Measurements from ENCODE around the gene SCD5. TPM values are rescaled to one million over a fixed set of nuclear protein-coding genes. Genes with fewer than 3 reads are reported as not detected.

SCD5 gene
- total and polyA plus RNA-seq, 2 of the 13 experiments (the other 11 are each of a cell fraction or from before 2014, with no cell fraction given): not detected

DNA sequence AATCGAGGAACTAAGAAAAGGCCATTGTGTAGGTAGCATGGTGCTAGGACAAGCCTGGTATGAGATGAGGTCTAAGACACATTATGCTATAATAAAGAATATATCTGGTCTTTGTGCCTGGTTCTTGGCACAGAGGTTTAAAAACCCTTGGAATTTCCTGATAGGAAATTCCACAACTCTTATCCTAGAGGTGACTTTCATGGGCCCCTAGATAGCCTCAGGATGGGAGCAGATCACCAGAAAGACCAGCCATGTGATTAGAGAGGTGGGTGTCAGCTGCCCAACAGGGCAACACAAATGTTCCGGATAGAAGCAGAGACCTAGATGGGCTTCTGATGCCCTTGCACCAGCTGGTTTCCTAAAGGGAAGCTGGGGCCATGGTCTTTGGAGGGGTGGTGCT lies 107.2 kb downstream of the SCD5 start:
- Histone ChIP-seq H3K9ac (ENCODE audit: insufficient read depth, low read depth, low read length) (no peak overlapping the region), H2AFZ (ENCODE audit: low read length) (no peak overlapping the region), H3K36me3 (replicated peaks in 1 of 2; ENCODE audit: control insufficient read depth in 1 of 2, insufficient read depth in 2 of 2, low read length in 2 of 2) (no peaks in the 10 kb centered on the region), H3K79me2 (ENCODE audit: insufficient read depth, low read length) (no peaks in the 10 kb centered on the region), H3K4me1 (ENCODE audit: insufficient read depth, low read length) (no peaks in the 10 kb centered on the region), H4K20me1 (ENCODE audit: insufficient read depth, low read length) (no peaks in the 10 kb centered on the region), H3K4me3 (replicated peaks in 1 of 3; ENCODE audit: insufficient read depth in 1 of 3, low read depth in 2 of 3, low read length in 3 of 3) (no peak overlapping the region), H3K27me3 (ENCODE audit: control insufficient read depth in 1 of 2, insufficient read depth in 2 of 2, low read length in 2 of 2) (0 out of 5 replicates have a peak, but pooled peaks cover 0 to under 1% of the 10 kb centered on the region in 2 experiments), H3K9me3 (ENCODE audit: low read length) (no peaks in the 10 kb centered on the region), H3K27ac (ENCODE audit: extremely low read length, insufficient read depth, low read length) (no peak overlapping the region), H3K4me2 (ENCODE audit: low read depth, low read length) (no peak overlapping the region)
- TF ChIP-seq HDAC6 (IDR thresholded peaks at IDR 0.05; ENCODE audit: low read depth, low read length): no peak
- TF ChIP-seq, protein P1, sequence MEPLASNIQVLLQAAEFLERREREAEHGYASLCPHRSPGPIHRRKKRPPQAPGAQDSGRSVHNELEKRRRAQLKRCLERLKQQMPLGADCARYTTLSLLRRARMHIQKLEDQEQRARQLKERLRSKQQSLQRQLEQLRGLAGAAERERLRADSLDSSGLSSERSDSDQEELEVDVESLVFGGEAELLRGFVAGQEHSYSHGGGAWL (CRISPR knock-in tag; IDR thresholded peaks at IDR 0.05): no peak
- ChIA-PET POLR2A (no interaction called here), CTCF (ENCODE audit: low intra/inter-chr PET ratio, low total read pairs) (no interaction called here)
- no peak for FAIRE-seq
- DNase-seq (ENCODE audit: low spot score): no peak
- WGBS (ENCODE audit: low lambda C conversion rate): 50% methylated on average over 2 of the region's 2 CpGs
- BruUV-seq (replicated peaks): no TSS peak
- intact Hi-C loops (cut with micrococcal nuclease; ENCODE audit: unreplicated experiment) (no loop called here), in situ Hi-C loops (cut with HindIII; ENCODE audit: extremely low pct_ligation_motif_present, low pct_unique_long_range_greater_than_20kb) (no loop called here)
- ATAC-seq: no peak

DNA sequence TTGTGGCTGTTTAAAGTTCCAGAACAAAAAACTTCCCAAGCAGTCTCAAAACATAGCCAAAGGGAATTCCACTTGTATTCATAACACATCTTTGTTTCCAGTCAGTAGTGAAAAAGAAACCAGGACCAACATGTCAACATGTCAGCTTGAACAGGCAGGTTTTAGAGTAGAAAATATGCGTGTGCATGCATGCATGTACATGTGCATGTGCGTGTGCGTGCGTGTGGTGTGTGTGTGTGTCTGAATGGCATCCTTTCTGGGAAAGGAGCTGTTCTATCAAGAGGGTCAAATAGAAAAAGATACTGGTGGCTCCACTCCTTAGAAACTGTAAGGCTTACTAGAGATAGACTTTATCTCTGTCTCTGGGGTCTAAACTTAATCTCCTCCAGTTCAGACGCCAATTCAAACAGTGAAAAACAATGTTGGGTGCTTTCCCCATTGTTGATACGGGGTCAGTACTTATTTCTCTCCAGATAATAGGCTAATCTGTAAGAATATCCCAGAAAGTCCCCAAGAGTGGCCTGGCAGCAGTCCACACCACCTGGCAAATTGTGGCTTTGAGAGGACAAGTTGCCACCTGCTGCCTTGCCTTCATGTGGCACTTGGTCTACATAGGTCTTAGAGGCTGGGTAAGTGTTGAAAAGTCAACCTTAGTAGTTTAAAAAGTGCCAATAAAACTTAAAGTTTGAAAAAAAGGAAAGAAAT lies 110.4 kb downstream of the SCD5 start:
- Histone ChIP-seq H4K20me1 (ENCODE audit: insufficient read depth, low read length) (no peaks in the 10 kb centered on the region), H3K79me2 (ENCODE audit: insufficient read depth, low read length) (no peaks in the 10 kb centered on the region), H3K9ac (ENCODE audit: insufficient read depth, low read depth, low read length) (no peak overlapping the region), H3K36me3 (replicated peaks in 1 of 2; ENCODE audit: control insufficient read depth in 1 of 2, insufficient read depth in 2 of 2, low read length in 2 of 2) (no peaks in the 10 kb centered on the region), H2AFZ (ENCODE audit: low read length) (no peak overlapping the region), H3K4me2 (ENCODE audit: low read depth, low read length) (no peak overlapping the region), H3K4me1 (ENCODE audit: insufficient read depth, low read length) (no peaks in the 10 kb centered on the region), H3K27ac (ENCODE audit: extremely low read length, insufficient read depth, low read length) (no peak overlapping the region), H3K27me3 (ENCODE audit: control insufficient read depth in 1 of 2, insufficient read depth in 2 of 2, low read length in 2 of 2) (no peaks in the 10 kb centered on the region), H3K4me3 (replicated peaks in 1 of 3; ENCODE audit: insufficient read depth in 1 of 3, low read depth in 2 of 3, low read length in 3 of 3) (no peak overlapping the region), H3K9me3 (ENCODE audit: low read length) (no peaks in the 10 kb centered on the region)
- ATAC-seq (no peak), FAIRE-seq (no peak), DNase-seq (ENCODE audit: low spot score) (no peak)
- no TSS peak for BruUV-seq (replicated peaks)
- CTCF ChIA-PET (ENCODE audit: low intra/inter-chr PET ratio, low total read pairs): no interaction called here
- POLR2A ChIA-PET: no interaction called here
- intact Hi-C loops (cut with micrococcal nuclease; ENCODE audit: unreplicated experiment) (no loop called here), in situ Hi-C loops (cut with HindIII; ENCODE audit: extremely low pct_ligation_motif_present, low pct_unique_long_range_greater_than_20kb) (no loop called here)
- no peak for TF ChIP-seq ZNF678 (CRISPR knock-in tag; IDR thresholded peaks at IDR 0.05)
- TF ChIP-seq, protein P2, sequence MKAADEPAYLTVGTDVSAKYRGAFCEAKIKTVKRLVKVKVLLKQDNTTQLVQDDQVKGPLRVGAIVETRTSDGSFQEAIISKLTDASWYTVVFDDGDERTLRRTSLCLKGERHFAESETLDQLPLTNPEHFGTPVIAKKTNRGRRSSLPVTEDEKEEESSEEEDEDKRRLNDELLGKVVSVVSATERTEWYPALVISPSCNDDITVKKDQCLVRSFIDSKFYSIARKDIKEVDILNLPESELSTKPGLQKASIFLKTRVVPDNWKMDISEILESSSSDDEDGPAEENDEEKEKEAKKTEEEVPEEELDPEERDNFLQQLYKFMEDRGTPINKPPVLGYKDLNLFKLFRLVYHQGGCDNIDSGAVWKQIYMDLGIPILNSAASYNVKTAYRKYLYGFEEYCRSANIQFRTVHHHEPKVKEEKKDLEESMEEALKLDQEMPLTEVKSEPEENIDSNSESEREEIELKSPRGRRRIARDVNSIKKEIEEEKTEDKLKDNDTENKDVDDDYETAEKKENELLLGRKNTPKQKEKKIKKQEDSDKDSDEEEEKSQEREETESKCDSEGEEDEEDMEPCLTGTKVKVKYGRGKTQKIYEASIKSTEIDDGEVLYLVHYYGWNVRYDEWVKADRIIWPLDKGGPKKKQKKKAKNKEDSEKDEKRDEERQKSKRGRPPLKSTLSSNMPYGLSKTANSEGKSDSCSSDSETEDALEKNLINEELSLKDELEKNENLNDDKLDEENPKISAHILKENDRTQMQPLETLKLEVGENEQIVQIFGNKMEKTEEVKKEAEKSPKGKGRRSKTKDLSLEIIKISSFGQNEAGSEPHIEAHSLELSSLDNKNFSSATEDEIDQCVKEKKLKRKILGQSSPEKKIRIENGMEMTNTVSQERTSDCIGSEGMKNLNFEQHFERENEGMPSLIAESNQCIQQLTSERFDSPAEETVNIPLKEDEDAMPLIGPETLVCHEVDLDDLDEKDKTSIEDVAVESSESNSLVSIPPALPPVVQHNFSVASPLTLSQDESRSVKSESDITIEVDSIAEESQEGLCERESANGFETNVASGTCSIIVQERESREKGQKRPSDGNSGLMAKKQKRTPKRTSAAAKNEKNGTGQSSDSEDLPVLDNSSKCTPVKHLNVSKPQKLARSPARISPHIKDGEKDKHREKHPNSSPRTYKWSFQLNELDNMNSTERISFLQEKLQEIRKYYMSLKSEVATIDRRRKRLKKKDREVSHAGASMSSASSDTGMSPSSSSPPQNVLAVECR (CRISPR knock-in tag; IDR thresholded peaks at IDR 0.05; ENCODE audit: borderline replicate concordance): no peak
- TF ChIP-seq IKZF4 (CRISPR knock-in tag; IDR thresholded peaks at IDR 0.05; ENCODE audit: borderline replicate concordance, low read depth, not compliant biosample characterization): no peak
- TF ChIP-seq SRF (IDR thresholded peaks at IDR 0.05; ENCODE audit: low read depth, low read length): no peak
- TF ChIP-seq PAX8 (CRISPR knock-in tag; IDR thresholded peaks at IDR 0.05; ENCODE audit: borderline replicate concordance): no peak
- TF ChIP-seq ZNF264 (CRISPR knock-in tag; IDR thresholded peaks at IDR 0.05): no peak
- TF ChIP-seq ZNF446 (CRISPR knock-in tag; IDR thresholded peaks at IDR 0.05): no peak
- no peak for TF ChIP-seq HNRNPUL1 (IDR thresholded peaks at IDR 0.05; ENCODE audit: low read depth, low read length)
- WGBS (ENCODE audit: low lambda C conversion rate): 46% methylated on average over 6 of the region's 6 CpGs
